GM11168 (cell line): ENCODE results near the gene PTPRF.

Source experiments
- in situ Hi-C: fragments of 300-500 bp; cut with MboI; formaldehyde crosslinking; loops from one replicate; pipeline ENCODE4 v1.12.0; 2022; ENCODE audit warnings: low sequenced_read_pairs; ENCODE audit not compliant: unreplicated experiment

PTPRF gene

GRCh38 chr1:43648876-43649477 lies 118.3 kb downstream of the PTPRF start:
- in situ Hi-C loops, result no loop called here

GRCh38 chr1:43650310-43651085 lies 119.8 kb downstream of the PTPRF start:
- in situ Hi-C loops, result no loop called here

GRCh38 chr1:43651188-43651587 lies 120.5 kb downstream of the PTPRF start:
- in situ Hi-C loops, result no loop called here

- in situ Hi-C loops, result no loop called here
These were observed 121.2 kb downstream of the PTPRF start for GRCh38 chr1:43651902-43652301.

- in situ Hi-C loops, result no loop called here
These were observed 122.7 kb downstream of the PTPRF start for GRCh38 chr1:43653339-43653738.

GRCh38 chr1:43653893-43654292 lies 123.2 kb downstream of the PTPRF start:
- in situ Hi-C loops, result no loop called here

- in situ Hi-C loops, result no loop called here
These were observed 125.3 kb downstream of the PTPRF start for GRCh38 chr1:43655953-43656352.

- in situ Hi-C loops, result no loop called here
These were observed 128.8 kb downstream of the PTPRF start for GRCh38 chr1:43659212-43660166.

GRCh38 chr1:43660355-43660754 lies 129.7 kb downstream of the PTPRF start:
- in situ Hi-C loops, result no loop called here

GRCh38 chr1:43664369-43664768 lies 133.7 kb downstream of the PTPRF start:
- in situ Hi-C loops, result no loop called here

- in situ Hi-C loops, result no loop called here
These were observed 135.9 kb downstream of the PTPRF start for GRCh38 chr1:43666608-43667007.

- in situ Hi-C loops, result no loop called here
These were observed 138.3 kb downstream of the PTPRF start for GRCh38 chr1:43668956-43669355.

- in situ Hi-C loops, result no loop called here
These were observed 139.2 kb downstream of the PTPRF start for GRCh38 chr1:43669878-43670277.

GRCh38 chr1:43671193-43671592 lies 140.5 kb downstream of the PTPRF start:
- in situ Hi-C loops, result no loop called here

GRCh38 chr1:43671626-43672330 lies 141.1 kb downstream of the PTPRF start:
- in situ Hi-C loops, result no loop called here

GRCh38 chr1:43673261-43673660 lies 142.6 kb downstream of the PTPRF start:
- in situ Hi-C loops, result no loop called here
